ENCODE data around the gene CTNNB1.

DNA sequence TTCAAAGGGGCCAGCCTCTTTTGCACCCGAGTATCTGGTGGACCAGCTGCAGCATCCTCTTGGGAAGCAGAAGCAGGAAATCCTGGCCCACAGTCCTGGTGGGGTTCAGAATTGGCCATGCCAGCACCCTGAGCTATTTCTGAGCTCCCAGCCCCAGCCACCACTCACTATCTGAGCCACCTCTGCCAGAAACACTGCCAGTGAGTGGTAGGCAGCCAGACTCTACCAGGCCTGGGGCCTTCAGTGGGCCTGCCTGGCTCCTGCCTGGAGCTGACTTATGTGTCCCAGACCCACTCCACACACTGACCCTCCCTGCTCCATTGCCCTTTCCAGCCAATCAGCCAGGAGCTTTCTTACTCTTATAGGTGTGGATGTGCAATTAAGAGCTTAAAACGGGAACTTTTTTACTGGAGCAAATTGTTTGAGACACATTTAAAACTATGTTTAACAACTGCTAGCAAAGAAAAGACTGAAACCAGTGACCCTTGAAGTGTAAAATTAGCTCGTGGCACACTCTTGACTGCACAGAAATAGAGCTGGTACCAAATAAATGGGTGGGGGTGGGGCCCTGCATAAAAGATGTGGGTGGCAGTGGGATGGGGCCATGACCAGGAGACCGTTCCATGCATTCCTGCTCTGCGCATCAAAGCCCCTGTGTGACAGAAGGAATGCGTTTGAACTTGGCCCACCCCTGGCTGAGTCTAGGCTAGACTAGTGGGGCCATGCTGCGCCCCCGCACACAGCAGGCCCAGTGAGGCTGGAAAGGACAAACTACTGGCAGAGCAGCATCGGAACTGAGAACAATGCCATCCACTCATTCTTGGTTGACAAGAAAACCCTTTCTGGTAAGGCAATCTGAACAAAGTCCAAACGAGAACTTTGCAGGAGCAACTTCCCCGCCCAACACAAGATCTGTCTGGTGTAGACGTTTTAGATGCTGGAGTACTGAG is 48.0 kb downstream of the CTNNB1 start:
- TF ChIP-seq, protein P1, sequence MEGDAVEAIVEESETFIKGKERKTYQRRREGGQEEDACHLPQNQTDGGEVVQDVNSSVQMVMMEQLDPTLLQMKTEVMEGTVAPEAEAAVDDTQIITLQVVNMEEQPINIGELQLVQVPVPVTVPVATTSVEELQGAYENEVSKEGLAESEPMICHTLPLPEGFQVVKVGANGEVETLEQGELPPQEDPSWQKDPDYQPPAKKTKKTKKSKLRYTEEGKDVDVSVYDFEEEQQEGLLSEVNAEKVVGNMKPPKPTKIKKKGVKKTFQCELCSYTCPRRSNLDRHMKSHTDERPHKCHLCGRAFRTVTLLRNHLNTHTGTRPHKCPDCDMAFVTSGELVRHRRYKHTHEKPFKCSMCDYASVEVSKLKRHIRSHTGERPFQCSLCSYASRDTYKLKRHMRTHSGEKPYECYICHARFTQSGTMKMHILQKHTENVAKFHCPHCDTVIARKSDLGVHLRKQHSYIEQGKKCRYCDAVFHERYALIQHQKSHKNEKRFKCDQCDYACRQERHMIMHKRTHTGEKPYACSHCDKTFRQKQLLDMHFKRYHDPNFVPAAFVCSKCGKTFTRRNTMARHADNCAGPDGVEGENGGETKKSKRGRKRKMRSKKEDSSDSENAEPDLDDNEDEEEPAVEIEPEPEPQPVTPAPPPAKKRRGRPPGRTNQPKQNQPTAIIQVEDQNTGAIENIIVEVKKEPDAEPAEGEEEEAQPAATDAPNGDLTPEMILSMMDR (IDR thresholded peaks at IDR 0.05; ENCODE audit: low read depth, low read length, missing input control): no peak
- TF ChIP-seq TAF1 (conservative IDR thresholded peaks at IDR 0.05) (no peak), EGR1 (IDR thresholded peaks at IDR 0.05; ENCODE audit: low read depth in 2 of 2) (no peak)
- TF ChIP-seq, protein P2, sequence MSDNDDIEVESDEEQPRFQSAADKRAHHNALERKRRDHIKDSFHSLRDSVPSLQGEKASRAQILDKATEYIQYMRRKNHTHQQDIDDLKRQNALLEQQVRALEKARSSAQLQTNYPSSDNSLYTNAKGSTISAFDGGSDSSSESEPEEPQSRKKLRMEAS (IDR thresholded peaks at IDR 0.05): no peak
